GM04504 (cell line): ENCODE data around the gene MESD.
A peak's percentile ranks its signal among the peaks of the same experiment; 100 is the strongest.

Experiments
- DNase-seq: peaks from one replicate; pipeline ENCODE4 v3.0.0-alpha.2; 2012; ENCODE audit warnings: low read depth

The MESD gene

DNA sequence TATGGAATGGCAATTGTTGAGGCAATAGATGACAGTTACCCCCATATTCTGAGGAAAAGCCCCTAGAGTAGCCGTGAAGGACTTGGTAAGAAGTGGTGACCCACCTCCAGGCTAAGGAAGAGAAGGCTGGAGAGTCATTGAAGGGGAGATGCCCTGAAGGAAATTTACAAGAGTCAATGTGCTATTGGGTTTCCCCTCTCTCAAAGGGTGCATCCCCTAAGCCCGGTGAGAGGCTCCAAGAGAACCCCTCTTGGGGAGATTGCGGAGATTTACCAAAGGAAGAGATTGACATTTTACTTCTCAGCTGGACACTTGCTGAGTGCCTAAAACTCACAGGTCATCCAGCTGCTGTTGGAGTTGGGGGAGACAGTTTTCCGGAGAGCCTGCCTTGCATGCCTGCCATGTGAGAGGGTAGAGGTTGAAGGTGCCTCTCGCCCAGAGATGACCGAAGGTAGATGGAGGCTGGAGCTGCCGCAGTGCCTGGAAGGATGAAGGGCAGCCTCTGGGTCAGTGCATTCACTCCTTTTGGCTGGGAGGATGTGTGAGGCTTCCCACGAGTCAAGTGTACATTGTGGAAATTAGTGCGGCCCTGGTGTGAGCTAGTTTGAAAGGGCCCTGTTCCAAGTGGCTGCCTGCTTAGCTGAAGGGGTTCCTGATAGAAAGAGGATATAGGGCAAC, 30.7 kb downstream of the MESD start:
- no peak for DNase-seq

DNA sequence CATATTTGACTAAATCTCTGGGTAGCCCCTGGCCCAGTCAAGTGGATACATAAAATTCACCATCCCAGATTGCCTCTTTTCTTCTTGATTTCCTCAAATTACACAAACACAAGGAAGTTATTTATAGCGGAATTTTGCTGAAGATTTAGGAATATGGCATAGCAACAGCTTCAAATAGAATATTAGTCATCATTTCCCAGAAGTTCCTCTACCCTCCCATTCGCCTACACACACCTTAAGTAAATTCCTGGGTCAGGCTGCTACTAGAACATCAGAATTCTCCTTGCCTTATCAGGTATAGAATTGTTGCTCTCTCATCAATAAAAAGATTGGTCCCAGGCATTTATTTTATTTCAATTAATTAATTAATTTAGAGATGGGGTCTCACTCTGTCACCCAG, 31.6 kb downstream of the MESD start:
- DNase-seq = no peak

DNA sequence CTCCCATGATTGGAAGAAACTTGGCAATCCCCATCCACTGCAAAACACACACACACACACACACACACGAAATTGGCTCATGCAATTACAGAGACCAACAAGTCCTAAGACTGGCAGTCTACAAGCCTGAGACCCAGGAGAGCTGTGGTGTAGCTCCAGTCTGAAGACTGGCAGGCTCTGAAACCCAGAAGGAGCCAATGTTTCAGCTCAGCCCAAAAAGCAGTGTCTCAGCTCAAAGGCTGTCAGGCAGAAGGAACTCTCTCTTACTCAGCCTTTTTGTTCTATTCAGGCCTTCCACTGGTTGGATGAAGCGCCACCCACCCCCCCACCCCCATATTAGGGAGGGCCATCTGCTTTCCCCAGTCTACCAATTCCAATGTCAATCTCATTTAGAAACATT, 32.1 kb downstream of the MESD start:
- DNase-seq = no peak

GRCh38 chr15:80955571-80956452, 33.8 kb downstream of the MESD start:
- DNase-seq = peak; percentile 77

- no peak for DNase-seq
Observed at GRCh38 chr15:80953953-80954778, 35.5 kb downstream of the MESD start.

GRCh38 chr15:80953001-80953952, 36.3 kb downstream of the MESD start:
- no peak for DNase-seq

DNA sequence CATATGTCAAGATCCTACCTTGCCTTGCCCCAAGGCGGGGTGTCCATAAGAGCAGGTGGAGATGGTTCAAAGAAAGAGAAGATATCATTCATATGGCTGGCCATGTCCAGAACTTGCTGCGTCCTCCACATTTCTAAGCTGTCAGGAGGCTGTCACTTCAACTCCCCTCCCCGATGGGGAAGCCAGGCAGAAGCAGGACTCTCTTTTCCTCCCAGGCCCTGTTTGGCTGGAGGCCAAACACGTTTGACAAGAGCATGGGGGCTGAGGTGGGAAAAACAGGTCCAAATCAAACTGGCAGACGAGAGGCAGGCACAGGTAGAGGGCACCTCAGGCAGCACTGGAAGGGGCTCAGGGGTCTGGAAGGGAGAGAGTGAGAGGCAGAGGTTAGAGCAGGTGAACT, 37.7 kb downstream of the MESD start:
- no peak for DNase-seq

DNA sequence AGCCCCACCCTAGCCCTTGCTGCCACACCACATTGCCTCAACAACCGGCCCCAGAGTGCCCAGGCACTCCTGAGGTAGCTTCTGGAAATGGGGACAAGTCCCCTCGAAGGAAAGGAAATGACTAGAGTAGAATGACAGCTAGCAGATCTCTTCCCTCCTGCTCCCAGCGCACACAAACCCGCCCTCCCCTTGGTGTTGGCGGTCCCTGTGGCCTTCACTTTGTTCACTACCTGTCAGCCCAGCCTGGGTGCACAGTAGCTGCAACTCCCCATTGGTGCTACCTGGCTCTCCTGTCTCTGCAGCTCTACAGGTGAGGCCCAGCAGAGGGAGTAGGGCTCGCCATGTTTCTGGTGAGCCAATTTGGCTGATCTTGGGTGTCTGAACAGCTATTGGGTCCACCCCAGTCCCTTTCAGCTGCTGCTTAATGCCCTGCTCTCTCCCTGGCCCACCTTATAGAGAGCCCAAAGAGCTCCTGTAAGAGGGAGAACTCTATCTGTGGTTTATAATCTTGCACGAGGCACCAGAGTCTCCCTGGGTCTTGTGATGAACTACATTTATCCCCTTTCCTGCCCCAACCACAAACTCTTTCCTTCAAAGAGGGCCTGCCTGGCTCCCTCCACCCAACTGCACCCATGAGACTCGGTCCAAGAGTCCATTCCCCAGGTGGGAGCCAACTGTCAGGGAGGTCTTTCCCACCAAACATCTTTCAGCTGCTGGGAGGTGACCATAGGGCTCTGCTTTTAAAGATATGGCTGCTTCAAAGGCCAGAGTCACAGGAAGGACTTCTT, 39.1 kb downstream of the MESD start:
- DNase-seq = no peak

GRCh38 chr15:80949756-80950155, 39.9 kb downstream of the MESD start:
- no peak for DNase-seq

- DNase-seq = no peak
Observed at GRCh38 chr15:80948651-80949292, 40.8 kb downstream of the MESD start.

DNA sequence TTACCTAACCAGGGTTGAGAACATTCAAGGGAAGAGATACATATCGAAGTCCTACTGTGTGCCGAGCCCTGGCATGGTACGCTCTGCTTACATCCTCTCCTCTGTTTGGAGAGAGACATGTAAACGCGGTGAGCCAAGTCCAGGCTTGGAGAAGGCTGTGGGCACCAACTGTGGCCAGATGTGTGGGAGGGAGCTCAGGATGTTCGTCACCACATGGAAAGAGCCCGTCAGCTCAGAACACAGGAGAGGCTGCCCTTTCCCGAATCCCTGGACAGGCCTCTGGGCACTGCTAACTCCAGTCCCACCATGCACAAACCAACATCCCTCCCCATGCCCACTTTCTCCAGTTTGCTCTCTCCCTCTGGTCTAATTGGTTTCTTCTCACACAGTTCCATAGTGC, 43.0 kb downstream of the MESD start:
- no peak for DNase-seq

DNA sequence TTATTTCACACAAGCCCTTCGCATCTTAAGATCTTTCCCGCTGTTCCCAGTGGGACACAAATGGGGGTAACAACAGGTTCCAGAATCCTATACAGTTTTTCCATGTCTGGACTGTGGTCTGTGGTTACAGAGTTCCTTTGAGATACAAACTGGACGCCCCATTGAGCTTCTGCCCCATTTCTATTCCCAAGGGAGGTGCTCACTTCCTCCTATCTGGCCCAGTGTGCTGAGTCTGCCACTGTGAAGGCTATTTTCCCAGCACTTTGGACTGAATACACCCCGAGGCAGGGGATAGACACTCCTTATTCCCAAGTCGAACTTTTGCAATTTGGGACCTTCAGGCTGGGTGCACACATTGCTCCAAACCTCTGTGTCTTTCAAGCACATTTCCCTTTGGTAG, 44.0 kb downstream of the MESD start:
- no peak for DNase-seq

GRCh38 chr15:80944818-80945217, 44.8 kb downstream of the MESD start:
- no peak for DNase-seq

DNA sequence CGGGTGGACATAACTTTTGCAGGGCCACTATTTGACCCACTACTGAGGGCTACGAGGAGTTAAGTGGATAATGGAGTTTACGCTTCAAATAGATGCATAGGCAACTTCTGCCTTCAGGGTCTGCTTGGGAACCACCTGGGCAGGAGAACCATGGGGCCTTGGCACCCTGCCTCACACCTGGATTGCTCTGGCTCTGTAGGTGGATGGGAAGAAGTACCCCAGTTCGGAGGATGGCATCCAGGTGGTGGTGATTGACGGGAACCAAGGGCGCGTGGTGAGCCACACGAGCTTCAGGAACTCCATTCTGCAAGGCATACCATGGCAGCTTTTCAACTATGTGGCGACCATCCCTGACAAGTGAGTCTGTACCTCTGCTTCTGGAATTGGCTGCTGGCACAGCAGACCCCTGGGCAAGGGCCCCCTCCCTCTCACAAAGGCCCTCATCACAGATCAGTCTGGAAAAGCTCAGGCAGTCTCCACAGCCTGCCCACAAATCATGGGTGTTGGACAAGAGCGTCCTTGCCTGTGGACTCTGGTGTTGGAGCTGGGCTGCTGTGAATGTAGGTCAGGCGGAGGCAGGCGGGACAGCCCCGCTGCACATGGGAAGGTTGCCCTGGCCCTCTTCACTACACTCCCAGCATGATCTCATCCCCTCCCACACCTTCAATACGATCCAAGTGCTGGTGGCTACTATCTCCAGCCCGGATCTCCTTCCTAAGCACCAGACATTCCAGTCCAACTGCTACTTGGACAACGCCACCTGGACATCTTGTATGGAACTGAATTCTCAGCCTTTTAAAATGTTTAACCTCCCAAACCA, 46.7 kb downstream of the MESD start:
- no peak for DNase-seq

GRCh38 chr15:80942266-80942665, 47.4 kb downstream of the MESD start:
- no peak for DNase-seq

DNA sequence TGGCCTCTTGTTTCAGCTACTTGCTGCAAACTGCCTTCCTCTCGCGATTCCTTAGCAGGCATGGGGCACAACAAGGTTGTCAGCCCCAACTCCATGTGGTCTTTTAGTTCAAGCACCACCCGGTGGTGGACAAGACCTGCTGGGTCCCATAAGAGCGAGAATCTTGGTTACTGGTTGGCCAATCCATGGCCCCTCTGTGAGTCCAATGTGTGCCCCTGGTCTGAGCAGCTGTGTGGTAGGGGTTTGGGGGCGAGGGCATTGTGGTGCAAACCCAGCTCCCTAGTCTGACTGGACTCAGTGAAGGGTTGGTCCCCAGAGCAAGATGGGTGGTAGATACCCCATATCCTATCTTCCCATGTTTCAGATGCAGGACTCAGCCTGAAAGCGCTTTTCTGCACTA, 48.8 kb downstream of the MESD start:
- no peak for DNase-seq

DNA sequence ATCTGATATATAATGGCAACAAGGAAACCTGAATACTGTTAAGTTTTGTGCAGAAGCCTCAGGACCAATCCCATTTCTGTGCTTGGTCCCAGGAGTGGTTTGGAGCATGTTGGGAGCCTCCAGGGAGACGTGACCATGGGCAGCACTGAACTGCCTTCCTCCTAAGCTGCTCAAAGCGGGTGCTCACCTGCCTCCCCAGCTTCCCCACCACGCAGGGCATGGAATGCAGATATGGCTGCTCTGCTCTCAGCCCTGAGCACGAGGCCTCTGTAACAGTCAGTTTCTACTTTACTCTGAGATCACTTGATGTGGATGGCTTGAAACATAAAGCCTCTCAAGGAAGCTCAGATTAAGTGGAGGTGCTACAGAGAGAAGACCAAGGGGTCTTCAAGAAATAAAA, 49.3 kb downstream of the MESD start:
- no peak for DNase-seq

DNA sequence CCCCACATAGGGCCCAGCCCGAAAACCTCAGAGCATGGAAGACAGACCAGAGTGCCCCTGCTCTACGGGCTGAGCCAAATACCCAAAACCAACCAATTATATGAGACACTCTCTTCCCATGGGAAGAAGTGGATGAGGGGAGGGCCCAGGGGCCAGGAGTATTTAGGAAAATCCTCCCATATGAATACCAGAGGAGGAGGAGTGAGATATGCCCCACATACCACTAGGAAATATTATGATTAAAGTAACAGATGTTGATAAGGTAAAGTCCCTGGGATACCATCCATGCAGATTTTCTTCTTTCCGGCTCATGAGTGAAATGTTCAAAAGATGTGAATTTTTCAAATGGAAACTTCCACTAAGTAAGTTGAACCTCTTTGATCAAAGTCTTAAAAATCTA, 50.4 kb downstream of the MESD start:
- DNase-seq = no peak

DNA sequence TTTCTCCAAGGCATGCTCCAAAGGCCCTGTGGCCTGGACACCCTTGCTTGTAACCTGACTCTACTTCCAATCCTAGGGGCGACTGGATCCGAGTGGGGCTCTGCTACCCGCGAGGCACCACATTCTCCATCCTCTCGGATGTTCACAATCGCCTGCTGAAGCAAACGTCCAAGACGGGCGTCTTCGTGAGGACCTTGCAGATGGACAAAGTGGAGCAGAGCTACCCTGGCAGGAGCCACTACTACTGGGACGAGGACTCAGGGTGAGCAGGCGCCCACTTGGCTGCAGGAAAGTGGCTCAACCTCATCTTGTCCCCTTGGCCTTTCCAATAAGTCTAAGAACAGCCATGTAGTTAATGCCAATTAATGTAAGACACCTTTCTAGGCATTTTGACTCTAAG, 51.9 kb downstream of the MESD start:
- DNase-seq = no peak
